Stimulated activated CD8-positive, alpha-beta memory T cell treated with anti-CD3 and anti-CD28 coated beads, Interleukin-7, amount 100 ng/mL, for 4 hours (primary cell): ENCODE results near the gene STMN3.

Experiments used
- DNase-seq, 2 donors: peaks; one replicate each; pipeline ENCODE4 v3.0.0-alpha.2; 2020; ENCODE audit warnings: low read depth in 2 of 2

STMN3 gene

DNA sequence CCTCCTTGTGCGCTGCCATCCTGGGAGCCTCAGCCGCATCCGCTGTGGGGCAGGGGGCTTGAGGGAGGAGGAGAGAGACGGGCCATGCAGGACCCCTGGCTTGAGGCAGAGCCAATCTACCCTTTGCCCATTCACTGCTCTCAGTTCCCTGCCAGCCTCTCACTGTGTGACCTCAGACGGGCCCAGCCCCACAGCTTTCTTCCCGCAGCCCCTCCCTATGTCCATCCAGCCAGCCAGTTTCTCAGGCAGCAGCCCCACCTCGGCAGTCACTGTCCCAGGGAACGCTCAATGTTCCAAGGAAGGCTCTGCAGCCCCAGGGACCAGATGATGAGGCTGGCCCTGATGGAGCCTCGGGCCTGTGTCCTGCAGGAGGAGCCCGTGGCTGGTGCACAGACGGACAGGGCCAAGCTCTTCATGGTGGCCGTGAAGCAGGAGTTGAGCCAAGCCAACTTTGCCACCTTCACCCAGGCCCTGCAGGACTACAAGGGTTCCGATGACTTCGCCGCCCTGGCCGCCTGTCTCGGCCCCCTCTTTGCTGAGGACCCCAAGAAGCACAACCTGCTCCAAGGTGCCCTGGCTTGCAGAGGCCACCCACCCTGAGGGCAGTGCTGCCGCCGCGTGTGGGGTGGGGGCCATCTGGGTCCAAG, 39.3 kb upstream of the STMN3 start:
- DNase-seq, result no peak

DNA sequence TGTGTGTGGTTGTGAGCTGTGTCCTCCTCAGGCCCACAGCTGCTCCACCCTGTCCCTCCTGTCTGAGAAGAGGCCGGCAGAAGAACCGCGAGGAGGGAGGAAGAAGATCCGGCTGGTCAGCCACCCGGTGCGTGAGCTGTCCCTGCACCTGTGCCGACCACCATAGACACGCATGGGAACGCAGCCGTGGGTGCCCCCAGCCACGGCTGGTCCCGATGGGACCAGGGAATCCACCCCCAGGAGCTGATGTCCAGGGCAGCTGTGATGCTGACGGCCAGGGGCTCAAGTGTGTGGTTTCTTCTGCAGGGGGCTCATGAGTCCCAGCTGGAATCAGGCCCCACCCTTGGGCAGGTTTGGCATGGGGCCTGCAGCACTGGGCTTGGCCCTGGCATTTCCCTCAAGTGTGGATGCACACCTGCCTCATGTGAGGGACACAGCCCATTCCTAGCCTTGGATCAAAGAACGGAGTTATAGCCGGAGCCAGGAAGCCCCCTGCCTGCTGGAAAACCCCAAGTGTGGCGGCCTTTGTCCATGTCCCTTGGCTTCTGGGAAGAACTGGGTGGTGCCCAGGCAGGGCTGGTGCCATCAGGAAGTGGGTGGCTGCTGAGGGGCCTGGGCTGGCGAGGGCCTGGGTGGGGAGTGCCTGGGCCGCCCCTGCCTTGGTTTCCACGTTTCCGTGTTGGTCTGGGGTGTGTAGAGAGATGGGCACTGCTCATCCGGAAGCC, 38.6 kb upstream of the STMN3 start:
- no peak for DNase-seq

DNA sequence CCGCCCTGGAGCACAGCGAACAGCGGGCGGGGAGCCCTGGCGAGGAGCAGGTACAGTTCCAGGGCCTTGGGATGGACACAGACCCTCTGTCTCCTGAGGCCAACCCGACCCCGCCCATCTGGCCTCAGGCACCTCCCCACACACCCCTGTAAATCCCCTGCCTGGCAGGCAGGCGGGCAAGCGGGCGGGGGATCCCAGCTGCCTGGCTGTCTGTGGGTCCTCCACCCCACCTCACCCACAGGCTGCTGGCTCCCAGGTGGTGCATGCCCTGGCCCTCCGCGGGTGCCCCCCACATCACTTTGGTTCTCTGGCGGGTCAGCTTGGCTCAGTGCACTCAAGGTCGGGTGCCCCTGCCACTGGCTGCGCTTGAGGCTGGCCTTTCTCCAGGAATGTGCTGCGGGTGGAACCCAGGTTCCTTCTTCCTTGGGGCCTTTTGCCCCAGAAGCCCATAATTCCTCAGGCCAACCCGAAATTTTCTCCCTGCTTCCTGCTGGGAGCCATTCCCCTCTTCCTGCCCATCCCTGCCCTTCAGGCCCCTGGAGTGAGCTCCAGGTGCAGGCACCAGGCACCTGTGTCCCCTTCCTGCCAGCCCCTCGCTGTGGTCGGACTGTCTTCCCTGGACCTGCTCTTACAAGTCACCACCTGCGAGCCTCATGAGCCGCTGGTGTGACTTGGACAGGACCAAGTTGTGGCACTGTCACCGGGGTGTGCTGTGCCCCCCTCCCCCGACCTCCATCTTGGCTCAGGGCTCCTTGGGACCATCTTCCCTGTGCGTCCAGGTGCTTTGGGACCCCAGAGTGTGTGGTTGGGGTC, 37.9 kb upstream of the STMN3 start:
- no peak for DNase-seq

DNA sequence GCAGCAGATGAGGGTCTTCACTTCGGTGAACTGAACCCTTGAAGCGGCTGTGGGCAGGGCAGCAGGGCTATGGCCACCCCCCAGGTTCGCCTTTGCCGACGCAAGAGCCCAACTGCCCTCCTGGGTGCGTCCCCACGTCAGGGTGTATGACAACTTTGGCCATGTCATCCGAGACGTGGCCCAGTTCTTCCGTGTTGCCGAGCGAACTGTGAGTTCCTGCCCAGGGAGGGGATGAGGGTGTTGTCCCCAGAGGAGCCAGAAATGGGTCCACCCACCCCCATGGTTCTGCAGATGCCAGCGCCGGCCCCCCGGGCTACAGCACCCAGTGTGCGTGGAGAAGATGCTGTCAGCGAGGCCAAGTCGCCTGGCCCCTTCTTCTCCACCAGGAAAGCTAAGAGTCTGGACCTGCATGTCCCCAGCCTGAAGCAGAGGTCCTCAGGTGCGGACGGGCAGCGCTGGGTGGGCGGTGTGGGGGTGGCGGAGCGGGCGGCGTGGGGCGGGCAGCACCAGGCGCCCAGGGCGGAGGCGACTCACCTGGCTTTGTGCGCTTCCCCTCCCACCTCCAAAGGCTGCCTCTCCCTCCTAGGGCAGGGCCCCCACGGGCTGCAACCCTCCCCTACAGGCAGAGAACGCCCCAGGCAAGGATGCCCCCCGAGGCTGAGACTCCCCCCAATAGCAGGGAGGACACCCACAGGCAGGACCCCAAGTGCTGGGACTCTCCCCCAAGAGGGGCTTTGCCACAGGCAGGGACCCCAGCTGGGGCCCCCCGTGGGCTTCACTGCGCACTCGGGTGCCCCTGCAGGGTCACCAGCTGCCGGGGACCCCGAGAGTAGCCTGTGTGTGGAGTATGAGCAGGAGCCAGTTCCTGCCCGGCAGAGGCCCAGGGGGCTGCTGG, 37.0 kb upstream of the STMN3 start:
- DNase-seq, result no peak

DNA sequence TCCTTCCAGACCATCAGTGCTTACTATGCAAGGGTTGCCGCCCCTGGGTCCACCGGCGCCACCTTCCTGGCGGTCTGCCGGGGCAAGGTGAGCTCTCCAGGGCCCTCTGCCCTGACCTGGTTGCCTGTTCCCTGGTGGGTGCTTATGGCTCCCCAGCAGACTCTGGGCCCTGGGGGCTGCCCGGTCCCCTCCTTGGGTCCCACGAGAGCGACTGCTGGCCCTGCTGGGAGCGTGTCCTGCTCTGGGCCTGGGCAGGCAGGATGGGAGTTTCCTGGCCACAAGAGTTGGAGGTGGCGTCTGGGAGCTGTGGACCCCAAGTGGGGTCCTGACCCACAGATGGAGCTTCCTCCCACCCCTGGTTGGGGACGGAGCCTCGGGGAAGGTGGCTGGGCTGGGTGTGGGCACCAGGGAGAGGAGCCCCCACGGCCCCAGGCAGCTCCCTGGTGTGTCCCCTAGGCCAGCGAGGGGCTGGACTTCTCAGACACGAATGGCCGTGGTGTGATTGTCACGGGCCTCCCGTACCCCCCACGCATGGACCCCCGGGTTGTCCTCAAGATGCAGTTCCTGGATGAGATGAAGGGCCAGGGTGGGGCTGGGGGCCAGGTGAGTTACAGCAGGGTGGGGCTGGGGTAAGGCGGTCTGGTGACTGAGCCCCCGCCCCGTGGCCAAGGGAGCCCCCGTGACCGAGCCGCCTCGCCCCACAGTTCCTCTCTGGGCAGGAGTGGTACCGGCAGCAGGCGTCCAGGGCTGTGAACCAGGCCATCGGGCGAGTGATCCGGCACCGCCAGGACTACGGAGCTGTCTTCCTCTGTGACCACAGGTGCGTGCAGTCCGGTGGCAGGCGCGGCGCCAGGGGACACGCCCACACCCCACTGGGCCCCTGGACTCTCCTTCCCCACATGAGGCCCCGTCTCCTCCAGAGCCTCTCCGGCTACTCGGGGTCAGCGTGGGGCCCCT, 36.1 kb upstream of the STMN3 start:
- no peak for DNase-seq

DNA sequence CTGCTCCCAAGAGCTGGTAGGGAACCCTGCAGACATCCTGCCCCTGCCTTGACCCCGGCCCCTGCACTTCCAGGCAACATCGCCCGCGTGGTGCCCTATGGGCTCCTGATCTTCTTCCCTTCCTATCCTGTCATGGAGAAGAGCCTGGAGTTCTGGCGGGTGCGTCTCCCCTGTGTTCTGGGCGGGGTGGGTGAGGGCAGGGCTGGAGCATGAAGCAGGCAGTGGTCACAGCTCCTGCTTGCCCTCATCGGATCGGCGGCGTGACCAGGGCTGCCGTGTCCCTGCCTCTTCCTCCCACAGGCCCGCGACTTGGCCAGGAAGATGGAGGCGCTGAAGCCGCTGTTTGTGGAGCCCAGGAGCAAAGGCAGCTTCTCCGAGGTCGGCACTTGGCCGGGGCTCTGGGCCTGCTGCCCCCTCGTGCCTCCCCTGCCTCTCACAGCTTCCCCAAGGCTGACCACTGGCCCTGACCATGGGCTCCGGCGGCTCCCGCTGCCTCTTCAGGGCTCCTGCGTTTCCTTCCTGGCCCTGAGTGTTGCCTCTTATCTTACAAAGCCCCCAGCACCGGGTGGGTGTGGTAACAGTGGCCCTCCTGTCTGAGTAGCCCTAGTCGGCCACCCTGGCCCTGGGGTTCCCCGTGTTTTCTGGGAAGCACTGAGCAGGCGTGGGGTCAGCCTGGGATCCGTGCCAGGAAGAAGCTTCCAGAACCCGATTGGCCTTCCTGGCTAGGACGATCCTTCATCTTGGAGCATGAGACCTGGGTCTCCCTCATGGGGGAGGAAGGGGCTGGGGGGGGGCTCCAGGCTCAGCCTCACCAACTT, 35.2 kb upstream of the STMN3 start:
- no peak for DNase-seq

DNA sequence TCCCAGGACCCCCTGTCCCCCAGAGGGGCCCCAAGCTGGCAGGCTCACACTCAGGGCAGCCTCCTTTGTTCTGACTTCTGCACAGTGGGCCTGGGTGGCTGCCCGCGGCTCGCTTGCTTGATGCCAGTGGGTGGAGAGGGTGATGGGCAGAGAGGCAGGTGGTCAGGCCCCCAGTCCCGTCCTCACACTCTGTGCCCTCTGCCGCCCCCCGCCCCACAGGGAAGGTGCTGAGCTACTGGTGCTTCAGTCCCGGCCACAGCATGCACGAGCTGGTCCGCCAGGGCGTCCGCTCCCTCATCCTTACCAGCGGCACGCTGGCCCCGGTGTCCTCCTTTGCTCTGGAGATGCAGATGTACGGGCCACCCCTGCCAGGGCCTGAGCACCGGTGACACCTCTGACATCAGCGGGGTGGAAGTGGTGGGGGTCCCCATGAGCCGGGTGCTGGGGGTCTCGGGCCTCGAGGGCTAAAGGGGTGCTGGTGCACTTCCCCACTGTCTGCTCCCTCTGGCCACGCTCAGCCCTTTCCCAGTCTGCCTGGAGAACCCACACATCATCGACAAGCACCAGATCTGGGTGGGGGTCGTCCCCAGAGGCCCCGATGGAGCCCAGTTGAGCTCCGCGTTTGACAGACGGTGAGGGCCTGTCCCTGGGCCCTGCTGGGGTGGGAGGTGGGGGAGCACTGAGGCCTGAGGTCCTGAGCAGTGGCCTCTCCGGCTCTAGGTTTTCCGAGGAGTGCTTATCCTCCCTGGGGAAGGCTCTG, 34.4 kb upstream of the STMN3 start:
- DNase-seq, result no peak

DNA sequence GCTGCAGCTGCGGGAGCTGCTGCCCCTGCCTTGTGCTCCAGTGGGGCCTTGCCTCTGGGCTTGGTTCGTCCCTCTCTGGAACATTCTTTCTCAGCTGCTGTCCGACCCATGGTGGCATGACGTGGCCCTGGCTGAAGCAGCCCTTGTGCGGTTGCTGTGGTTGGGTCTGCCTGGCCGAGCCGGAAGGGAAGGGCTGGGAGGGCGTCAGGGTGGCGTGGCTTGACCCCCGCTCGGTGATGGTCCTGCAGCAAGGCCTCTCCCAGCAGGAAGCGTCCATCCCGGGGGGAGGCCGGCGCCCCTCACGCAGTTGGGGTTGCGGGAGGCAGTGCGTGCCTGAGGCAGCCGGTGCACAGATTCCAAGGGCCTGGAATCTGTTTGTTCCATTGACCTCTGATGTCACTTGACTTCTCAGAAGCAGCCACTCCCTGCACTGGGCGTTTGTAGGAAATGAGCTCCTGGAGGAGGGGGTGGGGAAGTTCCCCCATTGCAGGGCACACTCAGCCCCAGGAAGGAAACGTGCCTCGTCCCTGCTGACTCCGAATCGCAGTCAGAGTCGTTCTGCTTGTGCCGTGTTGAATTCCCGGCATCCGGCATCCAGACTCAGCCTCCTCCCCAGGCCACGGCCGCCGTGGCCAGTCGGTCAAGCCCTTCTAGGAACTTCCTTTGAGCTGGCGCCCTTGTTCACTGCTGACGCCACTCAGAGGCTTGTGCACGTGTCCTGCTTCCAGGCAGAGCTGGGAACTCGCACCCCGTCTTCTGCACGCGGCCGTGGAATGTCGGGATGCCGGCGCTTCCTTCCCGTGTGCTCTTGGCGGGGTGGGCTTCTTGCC, 33.5 kb upstream of the STMN3 start:
- DNase-seq, result peak; percentile 30 to 35

DNA sequence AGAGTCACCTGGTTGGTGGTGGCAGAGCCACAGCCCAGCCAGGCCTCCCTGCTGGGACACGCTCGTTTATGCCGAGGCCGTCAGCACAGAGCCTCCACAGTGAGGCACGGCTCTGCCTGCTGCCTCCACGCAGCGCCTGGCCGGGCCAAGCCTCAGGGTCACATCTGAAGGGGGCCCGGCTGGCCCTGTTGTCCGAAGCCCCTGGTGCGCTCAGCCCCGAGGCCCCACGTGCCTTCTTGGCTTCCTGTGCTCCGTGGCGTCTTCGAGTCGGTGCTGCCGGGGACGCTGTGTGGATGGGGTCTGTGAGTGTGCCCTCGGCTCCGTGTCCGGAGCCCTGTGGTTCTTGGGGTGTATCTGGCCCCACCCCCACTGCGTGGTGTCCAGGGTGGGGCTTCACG, 32.9 kb upstream of the STMN3 start:
- no peak for DNase-seq

DNA sequence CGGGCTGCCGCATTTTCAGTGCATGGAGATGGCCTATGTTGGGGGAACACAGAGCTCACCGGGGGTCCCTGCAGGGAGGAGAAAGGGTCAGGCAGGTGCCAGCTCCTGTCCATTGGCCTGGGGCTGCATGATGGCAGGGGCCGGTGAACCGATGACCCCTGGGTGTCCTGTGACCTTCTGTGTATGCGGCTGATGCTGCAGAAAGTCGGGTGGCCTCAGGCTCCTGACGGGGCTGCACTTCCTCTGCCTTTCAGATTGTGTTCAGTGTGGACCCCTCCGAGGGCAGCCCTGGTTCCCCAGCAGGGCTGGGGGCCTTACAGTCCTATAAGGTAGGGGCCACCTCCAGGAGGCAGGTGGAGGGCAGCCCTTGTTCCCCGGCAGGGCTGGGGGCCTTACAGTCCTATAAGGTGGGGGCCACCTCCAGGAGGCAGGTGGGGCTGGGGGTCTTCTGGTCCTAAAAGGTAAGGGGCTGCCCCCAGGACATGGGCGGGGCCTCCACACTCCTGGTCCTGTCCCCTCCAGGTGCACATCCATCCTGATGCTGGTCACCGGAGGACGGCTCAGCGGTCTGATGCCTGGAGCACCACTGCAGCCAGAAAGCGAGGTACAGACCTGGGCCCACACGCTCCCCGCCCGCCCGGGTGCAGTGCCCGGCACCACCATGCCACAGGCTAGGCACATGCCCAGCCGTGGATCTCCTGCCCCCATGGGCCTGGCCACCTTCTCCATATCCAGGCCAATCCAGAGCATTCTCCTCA, 32.2 kb upstream of the STMN3 start:
- DNase-seq, result no peak

DNA sequence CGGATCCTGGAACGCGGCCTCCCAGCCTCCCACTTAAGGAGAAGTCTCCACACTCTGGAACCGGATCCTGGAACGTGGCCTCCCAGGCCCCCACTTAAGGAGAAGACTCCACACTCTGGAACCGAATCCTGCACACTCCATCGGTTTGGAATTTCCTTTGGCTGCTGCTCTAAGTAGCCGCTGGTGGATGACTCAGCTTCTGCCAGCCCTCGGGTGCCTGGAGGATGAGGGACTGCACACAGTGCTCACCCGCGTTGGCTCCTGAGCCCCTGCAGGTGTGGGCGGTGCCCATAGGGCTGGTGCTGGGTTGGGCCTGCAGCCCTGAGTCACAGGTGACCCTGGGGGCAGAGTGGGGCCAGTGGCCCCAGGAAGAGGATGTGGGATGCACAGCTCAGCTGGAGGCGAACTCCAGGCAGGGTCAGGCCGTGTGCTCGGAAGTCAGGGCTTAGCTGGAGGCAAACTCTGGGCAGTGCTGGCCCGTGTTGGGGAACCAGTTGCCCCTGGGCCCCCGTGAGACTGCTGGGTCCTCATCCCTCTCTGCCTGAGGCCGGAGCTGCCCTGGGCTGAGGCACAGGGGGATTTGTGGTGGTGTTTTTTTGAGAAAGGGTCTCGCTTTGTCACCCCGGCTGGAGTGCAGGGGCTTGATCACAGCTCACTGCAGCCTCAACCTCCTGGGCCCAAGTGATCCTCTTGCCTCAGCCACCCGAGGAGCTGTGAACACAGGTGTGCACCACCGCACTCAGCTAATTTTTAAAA, 29.3 kb upstream of the STMN3 start:
- no peak for DNase-seq

DNA sequence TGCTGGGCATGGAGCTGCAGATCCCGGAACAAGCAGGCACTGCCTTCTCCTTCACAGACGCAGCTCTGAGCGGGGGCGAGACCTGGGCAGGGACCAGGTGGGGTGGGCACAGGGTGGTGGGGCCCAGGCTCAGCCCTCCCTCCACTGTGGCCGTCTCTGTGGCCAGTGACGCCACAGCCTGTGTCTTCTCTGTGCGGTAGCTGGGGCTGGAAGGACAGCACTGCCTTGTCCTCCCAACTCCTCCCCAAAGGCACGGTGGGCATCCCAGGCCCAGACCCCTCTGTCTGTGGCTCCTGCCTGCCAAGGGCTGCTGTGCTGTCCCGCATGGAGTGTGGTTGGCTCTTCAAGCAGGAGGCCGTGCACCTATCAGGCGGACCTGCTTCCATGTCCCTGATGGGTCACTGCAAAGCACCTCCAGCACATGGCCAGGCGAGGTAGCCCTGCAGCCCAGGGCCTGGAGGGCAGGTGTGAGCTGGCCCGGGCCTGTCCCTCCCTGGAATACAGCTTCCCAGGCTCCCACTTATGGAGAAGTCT, 28.5 kb upstream of the STMN3 start:
- DNase-seq, result no peak

DNA sequence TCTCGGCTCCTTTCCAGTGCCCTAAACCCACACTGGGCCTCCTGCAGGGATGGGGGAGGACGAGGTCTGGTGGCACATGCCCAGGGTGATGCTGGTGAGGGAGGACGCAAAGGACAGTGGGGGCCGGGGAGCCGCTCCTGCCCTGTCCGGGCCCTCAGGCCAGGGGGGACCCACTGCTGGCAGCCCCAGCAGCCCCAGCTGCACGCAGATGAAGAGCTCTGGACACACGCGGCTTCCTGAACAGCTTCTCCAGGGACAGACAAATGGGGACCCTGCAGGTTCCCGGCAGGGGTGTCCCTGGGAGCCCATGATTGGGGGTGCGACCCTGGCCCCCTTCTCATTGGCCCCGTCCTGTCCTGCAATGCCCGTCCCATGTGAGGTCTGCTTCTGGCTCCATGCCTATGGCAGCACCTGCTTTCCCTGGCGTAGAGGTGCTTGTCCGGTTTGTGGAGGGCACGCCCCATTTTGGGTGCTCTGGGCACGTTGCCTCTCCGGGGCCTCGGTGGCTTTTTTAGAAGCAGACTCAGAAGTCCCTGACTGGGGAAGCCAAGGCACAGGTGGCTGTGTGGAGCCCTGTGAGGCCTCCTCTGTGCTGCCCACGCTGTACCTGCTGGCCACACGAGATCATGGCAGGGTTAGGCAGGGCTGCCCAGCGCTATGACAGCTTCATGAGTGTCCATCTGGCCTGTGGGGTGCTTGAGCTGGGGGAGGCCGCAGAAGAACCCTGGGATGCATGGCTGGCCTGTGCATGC, 27.8 kb upstream of the STMN3 start:
- no peak for DNase-seq

DNA sequence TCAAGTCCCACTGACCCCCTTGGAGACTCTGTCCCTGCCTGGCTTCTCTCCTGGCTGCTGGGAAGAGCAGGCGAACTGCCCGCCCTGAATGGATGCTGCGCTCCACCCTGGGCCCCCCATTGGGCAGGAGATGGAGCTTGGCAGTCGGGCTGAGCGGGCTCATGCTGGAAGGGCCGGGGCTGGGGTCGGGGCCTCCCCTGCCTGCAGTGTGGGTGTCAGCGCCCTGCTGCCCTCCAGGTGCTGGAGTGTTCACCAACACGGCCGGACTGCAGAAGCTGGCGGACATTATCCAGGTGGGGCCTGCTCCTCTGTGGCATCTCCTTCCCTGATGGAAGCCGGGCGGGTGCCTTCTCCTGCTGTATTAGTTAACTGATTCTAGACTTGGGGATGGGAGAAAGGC, 27.2 kb upstream of the STMN3 start:
- no peak for DNase-seq

DNA sequence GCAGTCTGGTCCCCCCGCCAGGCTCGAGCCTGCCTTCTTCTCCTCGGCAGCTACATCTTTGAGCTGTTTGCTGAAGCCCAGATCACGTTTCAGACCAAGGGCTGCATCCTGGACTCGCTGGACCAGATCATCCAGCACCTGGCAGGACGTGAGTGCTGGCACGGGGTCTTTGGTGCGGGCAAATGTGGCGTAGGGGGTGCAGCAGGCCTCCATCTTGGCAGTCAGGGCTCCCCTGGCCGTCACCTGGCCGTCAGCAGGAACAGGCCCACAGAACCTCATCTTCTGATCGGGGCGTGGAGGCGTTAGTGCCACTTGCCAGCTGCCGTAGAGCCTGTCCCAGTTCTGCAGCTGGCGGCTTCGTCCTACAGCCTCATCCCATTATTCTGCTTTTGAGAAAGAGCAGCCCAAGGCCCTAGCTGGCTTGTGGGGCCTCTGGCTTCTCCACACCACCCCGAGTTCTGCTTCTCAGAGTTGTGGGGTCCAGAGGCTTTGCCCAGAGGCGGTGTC, 26.6 kb upstream of the STMN3 start:
- no peak for DNase-seq
